GM19467 (cell line): ENCODE results near the gene CENPU.

Experiments used
- ATAC-seq: cut with Tn5 transposase; IDR thresholded peaks from one replicate; pipeline ENCODE4 v1.9.1; 2021; ENCODE audit warnings: mild to moderate bottlenecking, moderate library complexity; ENCODE audit not compliant: unreplicated experiment

The CENPU gene

DNA sequence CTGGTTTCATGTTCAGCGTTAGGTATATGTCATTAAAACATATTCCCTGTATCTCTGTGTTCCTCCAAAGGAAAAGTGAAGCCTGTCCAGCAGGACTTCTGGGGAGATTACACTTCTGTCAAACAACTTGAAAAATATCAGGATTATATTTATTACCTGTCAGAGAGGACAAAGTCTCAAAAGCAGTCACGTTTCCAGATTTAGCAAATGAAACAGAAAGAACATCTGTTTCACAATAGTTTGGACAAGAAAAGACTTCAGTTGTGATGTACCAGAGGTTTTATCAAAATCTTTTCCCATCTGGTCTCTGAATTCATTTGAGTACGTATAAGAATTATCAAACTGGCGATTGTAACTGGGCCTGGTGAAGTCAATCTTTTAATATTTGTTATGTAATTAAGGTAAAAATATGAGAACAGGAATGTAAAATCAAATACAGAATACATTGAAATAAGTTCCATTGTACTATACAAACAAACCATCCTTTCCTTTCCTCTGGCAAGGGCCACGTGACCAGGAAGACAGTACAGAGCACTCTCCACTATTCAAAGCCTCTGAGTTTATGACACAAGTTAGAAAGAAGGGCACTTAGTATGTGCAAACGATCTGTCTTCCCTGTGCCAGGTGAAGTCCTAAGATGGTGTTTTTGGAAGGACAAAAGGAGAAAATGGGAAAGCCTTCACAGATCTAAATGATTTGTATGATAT, 87.8 kb downstream of the CENPU start:
- ATAC-seq, result no peak

DNA sequence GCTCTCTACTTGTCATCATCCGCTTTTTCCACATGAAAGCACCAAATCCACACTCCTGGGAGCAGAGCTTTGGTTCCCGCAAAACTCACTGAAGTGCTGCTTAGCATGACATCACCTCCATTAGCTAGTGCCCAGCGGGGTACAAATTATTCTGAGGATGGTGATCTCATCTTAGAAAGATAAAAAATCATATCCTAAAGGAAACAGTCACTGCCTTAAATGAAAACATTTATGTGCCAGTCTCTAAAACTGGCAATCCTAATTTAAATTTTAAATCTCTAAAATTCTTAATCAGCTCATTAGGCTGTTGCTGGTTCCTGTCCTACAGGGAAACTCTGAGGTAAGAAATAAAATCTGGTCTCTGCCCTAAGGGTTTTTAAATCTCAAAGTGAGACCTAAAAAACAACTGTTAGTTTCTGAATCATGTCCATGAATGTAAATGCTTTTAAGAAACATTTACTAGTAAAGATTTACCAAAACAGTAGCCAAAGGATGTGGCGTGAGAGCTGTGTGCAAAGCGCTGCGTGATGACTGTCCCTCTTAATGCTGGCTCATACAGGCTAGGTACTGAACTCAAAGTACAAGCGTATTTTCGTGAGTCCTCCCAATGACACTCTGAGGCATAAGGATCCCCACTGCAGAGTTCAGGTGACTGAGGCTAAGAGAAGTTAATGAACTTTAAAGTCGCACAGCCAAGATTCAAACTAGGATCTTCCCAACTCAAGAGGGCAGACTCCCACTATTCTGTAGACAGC, 89.2 kb downstream of the CENPU start:
- ATAC-seq, result no peak
